Measurements from ENCODE around the gene SIGLEC11. TPM values are rescaled to one million over a fixed set of nuclear protein-coding genes. Genes with fewer than 3 reads are reported as not detected.

Gene SIGLEC11
- polyA plus RNA-seq, 2 of the 4 experiments (the other 2 are of a cell fraction): not detected

DNA sequence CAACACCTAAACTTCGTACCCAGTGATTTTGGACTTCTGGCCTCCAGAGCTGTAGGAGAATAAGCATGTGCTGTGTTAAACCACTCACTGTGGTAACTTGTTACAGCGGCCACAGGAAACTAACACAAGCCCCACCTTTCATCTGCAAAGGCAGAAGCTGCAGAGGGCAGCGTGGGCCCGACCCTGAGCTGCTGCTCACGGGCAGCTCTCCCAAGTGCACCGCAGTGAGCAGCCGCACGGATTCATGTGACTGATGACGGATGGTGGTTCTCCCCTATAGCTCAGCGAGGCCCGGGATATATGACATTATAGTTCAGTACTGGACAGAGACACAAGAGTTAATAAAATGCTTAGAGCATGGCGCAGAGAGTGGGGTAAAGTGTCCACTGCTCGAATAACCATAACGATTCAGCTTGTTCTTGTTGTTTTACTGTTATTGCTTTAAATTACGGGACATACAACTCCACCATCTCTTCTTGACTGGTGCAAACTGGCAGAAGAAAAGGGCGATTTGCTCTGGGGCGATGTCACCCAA is 42.3 kb upstream of the SIGLEC11 start:
- no peaks in the 10 kb centered on the region for H3K9me3 ChIP-seq
- H3K4me2 ChIP-seq: peak overlapping the region; percentile 73; the same call in 2 of the 3 replicates
- WGBS (ENCODE audit: missing lambda C conversion rate): 94% methylated on average over 17 of the region's 17 CpGs
- H3K4me3 ChIP-seq: no peak overlapping the region
- DNase-seq (ENCODE audit: low read depth in 1 of 2, low spot score in 1 of 2) (no peak), FAIRE-seq (no peak), ATAC-seq (no peak)
- H3K27ac ChIP-seq: peak overlapping the region in 1 of 2 experiments; percentile 55; a peak in 2 of 6 replicates
- TF ChIP-seq, protein P1, sequence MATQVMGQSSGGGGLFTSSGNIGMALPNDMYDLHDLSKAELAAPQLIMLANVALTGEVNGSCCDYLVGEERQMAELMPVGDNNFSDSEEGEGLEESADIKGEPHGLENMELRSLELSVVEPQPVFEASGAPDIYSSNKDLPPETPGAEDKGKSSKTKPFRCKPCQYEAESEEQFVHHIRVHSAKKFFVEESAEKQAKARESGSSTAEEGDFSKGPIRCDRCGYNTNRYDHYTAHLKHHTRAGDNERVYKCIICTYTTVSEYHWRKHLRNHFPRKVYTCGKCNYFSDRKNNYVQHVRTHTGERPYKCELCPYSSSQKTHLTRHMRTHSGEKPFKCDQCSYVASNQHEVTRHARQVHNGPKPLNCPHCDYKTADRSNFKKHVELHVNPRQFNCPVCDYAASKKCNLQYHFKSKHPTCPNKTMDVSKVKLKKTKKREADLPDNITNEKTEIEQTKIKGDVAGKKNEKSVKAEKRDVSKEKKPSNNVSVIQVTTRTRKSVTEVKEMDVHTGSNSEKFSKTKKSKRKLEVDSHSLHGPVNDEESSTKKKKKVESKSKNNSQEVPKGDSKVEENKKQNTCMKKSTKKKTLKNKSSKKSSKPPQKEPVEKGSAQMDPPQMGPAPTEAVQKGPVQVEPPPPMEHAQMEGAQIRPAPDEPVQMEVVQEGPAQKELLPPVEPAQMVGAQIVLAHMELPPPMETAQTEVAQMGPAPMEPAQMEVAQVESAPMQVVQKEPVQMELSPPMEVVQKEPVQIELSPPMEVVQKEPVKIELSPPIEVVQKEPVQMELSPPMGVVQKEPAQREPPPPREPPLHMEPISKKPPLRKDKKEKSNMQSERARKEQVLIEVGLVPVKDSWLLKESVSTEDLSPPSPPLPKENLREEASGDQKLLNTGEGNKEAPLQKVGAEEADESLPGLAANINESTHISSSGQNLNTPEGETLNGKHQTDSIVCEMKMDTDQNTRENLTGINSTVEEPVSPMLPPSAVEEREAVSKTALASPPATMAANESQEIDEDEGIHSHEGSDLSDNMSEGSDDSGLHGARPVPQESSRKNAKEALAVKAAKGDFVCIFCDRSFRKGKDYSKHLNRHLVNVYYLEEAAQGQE (IDR thresholded peaks at IDR 0.05): peak; percentile 39; the same call in 1 of the 2 replicates
- TF ChIP-seq ZSCAN20 (CRISPR knock-in tag; IDR thresholded peaks at IDR 0.05): no peak
- POLR2A ChIA-PET: interaction anchor here (1.0 to 1.3 kb wide), 2 partner anchors 22 to 74 kb away, joined by 4 to 6 read pairs; partner anchors contain the start of genes NUP62 and ZNF473
- peaks cover 17% of the 10 kb centered on the region for H3K4me1 ChIP-seq
- CTCF ChIA-PET: interaction anchor here (0.7 to 4.1 kb wide), 9 partner anchors 10 to 66 kb away, joined by 3 to 24 read pairs (median 4); partner anchors contain the start of gene VRK3

DNA sequence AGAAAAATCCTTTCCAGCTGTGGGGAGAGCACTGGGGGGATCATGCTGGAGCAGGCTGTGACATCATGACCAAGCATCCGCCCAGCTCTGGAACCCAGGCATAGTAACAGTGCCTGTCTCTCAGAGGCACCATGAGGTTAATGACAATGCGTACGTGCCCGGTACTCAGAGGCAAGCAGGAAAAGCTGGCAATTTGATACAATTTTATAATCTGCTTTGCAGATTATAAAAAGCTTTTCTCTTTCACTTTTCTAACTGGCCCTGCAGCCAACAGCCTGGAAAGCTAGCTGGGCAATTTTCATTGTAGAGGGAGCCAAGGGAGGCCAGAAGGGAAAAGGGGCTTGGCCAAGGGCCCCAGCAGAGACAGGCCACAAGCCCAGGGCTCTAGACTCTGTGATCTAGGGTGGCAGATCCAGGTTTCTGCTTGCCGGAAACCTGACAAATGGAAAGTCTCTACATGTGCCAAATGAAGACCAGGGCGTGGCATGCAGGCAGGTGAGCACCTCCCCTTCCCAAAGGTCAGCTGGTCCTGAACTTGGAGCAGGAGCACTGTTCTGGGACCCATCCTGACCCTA is 41.5 kb upstream of the SIGLEC11 start:
- Histone ChIP-seq H3K4me3 (no peak overlapping the region), H3K9me3 (no peaks in the 10 kb centered on the region), H3K27ac (no peak overlapping the region), H3K4me1 (peaks cover 17% of the 10 kb centered on the region), H3K4me2 (no peak overlapping the region)
- CTCF ChIA-PET: interaction anchor here (1.5 to 4.1 kb wide), 4 partner anchors 9 to 65 kb away, joined by 4 to 24 read pairs (median 16); no protein-coding TSS in a partner anchor
- no peak for DNase-seq (ENCODE audit: low read depth in 1 of 2, low spot score in 1 of 2)
- POLR2A ChIA-PET: no interaction called here
- TF ChIP-seq ZFP36 (IDR thresholded peaks at IDR 0.05; ENCODE audit: borderline replicate concordance, partially characterized antibody) (no peak), TP53 (CRISPR knock-in tag; IDR thresholded peaks at IDR 0.05) (no peak), PHF8 (IDR thresholded peaks at IDR 0.05; ENCODE audit: borderline replicate concordance, low read depth) (no peak), CEBPB (IDR thresholded peaks at IDR 0.05) (no peak), NR3C1 (IDR thresholded peaks at IDR 0.05) (no peak), FOXS1 (CRISPR knock-in tag; IDR thresholded peaks at IDR 0.05) (no peak), SMC3 (IDR thresholded peaks at IDR 0.05) (no peak)
- TF ChIP-seq, protein P2, sequence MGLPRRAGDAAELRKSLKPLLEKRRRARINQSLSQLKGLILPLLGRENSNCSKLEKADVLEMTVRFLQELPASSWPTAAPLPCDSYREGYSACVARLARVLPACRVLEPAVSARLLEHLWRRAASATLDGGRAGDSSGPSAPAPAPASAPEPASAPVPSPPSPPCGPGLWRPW (IDR thresholded peaks at IDR 0.05): no peak
- TF ChIP-seq, protein P3, sequence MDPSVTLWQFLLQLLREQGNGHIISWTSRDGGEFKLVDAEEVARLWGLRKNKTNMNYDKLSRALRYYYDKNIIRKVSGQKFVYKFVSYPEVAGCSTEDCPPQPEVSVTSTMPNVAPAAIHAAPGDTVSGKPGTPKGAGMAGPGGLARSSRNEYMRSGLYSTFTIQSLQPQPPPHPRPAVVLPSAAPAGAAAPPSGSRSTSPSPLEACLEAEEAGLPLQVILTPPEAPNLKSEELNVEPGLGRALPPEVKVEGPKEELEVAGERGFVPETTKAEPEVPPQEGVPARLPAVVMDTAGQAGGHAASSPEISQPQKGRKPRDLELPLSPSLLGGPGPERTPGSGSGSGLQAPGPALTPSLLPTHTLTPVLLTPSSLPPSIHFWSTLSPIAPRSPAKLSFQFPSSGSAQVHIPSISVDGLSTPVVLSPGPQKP (IDR thresholded peaks at IDR 0.05; ENCODE audit: low read depth, low read length): no peak
- no peak for FAIRE-seq
- no peak for ATAC-seq
- WGBS (ENCODE audit: missing lambda C conversion rate): 97% methylated on average over 6 of the region's 6 CpGs

DNA sequence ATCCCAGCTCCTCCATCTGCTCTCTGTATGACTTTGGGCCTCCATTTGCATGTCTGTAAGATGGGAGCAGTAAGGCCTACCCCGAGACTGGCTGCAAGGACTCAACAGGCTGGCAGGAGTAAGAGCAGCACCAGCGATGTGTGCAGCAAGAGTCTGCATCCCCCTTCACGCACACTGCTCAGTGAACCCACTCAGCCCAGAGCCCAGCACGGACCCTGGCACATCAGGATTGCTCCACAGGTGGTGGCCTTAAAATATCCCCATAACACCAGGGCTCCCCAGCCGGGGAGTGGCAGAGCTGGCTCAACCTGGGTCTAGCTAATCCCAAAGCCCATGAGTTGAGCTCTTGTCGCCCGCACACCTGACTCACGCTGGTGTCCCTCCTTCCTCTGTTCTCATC is 40.8 kb upstream of the SIGLEC11 start:
- WGBS (ENCODE audit: missing lambda C conversion rate): 90% methylated on average over 8 of the region's 8 CpGs
- H3K4me1 ChIP-seq: peaks cover 17% of the 10 kb centered on the region
- no peaks in the 10 kb centered on the region for H3K9me3 ChIP-seq
- POLR2A ChIA-PET: no interaction called here
- TF ChIP-seq HOXB13 (CRISPR knock-in tag; IDR thresholded peaks at IDR 0.05; ENCODE audit: low read depth) (no peak), CHD2 (IDR thresholded peaks at IDR 0.05; ENCODE audit: low read length, partially characterized antibody) (no peak), RARB (CRISPR knock-in tag; IDR thresholded peaks at IDR 0.05) (no peak), POLR2AphosphoS2 (conservative IDR thresholded peaks at IDR 0.05; ENCODE audit: low read length) (no peak), RAD21 (conservative IDR thresholded peaks at IDR 0.05 in 1 of 2, IDR thresholded peaks at IDR 0.05 in 1 of 2) (no peak), NR3C1 (IDR thresholded peaks at IDR 0.05) (no peak), HEYL (CRISPR knock-in tag; IDR thresholded peaks at IDR 0.05) (no peak), HOXB5 (CRISPR knock-in tag; IDR thresholded peaks at IDR 0.05) (no peak), CBX2 (IDR thresholded peaks at IDR 0.05; ENCODE audit: borderline replicate concordance, low read depth) (no peak), MAFK (IDR thresholded peaks at IDR 0.05; ENCODE audit: partially characterized antibody) (no peak)
- TF ChIP-seq, protein P1 (IDR thresholded peaks at IDR 0.05): no peak
- TF ChIP-seq, protein P4, sequence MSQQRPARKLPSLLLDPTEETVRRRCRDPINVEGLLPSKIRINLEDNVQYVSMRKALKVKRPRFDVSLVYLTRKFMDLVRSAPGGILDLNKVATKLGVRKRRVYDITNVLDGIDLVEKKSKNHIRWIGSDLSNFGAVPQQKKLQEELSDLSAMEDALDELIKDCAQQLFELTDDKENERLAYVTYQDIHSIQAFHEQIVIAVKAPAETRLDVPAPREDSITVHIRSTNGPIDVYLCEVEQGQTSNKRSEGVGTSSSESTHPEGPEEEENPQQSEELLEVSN (IDR thresholded peaks at IDR 0.05; ENCODE audit: borderline replicate concordance, low read depth): no peak
- no peak overlapping the region for H3K4me3 ChIP-seq
- H3K4me2 ChIP-seq: no peak overlapping the region
- no peak for DNase-seq (ENCODE audit: low read depth in 1 of 2, low spot score in 1 of 2)
- no peak overlapping the region for H3K27ac ChIP-seq
- no peak for FAIRE-seq
- CTCF ChIA-PET: interaction anchor here (1.0 to 4.1 kb wide), 4 partner anchors 9 to 64 kb away, joined by 3 to 24 read pairs (median 16); no protein-coding TSS in a partner anchor
- ATAC-seq: no peak

Measured in A549 (cell line).